Fibroblast of villous mesenchyme (primary cell): Measurements from ENCODE around the gene ADGRA3. TPM values are rescaled to one million over a fixed set of nuclear protein-coding genes. Genes with fewer than 3 reads are reported as not detected.

Source experiments
- DNase-seq: peaks from one replicate; pipeline ENCODE4 v3.0.0-alpha.2; 2010; ENCODE audit warnings: low read depth
- H3K4me3 ChIP-seq: 2 replicates; pipeline ENCODE4 v1.5.1; 2011; ENCODE audit warnings: low read depth, mild to moderate bottlenecking, low read length
- total RNA-seq: library from RNA; depleted of rRNA; stranded (reverse); fragments of >200 nt; gene quantifications from 2 replicates; pipeline ENCODE4 v1.2.3, GENCODE V29; 2012
- TF ChIP-seq, protein P1 (sequence below): IDR thresholded peaks from 2 replicates; pipeline ENCODE4 v1.5.1; 2012; ENCODE audit warnings: low read depth, mild to moderate bottlenecking, low read length; ENCODE audit not compliant: insufficient read depth

ADGRA3 gene
- total RNA-seq, 1 donor, result 25.9 TPM

DNA sequence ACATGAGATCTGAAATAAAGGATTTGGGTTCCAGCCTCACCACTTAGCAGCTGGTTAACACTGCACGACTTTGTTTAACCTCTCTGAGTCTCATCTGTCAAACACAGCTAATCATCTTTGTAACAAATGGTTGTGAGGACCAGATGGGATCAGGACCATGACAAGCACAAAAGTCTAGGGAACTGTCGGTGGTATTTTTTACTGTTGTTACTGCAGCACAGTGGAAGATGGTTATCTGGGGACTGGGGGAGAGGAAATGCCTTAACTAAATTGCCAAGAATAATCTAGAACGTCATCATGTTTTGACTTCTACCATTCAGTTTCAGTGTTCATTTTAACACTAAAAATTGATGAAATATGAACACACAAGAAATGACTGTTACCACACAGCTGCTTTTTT, 99.5 kb downstream of the ADGRA3 start:
- TF ChIP-seq, protein P1, sequence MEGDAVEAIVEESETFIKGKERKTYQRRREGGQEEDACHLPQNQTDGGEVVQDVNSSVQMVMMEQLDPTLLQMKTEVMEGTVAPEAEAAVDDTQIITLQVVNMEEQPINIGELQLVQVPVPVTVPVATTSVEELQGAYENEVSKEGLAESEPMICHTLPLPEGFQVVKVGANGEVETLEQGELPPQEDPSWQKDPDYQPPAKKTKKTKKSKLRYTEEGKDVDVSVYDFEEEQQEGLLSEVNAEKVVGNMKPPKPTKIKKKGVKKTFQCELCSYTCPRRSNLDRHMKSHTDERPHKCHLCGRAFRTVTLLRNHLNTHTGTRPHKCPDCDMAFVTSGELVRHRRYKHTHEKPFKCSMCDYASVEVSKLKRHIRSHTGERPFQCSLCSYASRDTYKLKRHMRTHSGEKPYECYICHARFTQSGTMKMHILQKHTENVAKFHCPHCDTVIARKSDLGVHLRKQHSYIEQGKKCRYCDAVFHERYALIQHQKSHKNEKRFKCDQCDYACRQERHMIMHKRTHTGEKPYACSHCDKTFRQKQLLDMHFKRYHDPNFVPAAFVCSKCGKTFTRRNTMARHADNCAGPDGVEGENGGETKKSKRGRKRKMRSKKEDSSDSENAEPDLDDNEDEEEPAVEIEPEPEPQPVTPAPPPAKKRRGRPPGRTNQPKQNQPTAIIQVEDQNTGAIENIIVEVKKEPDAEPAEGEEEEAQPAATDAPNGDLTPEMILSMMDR, result no peak
- DNase-seq, result peak; percentile 46

GRCh38 chr4:22414833-22415232, 101.0 kb downstream of the ADGRA3 start:
- no peak for DNase-seq
- TF ChIP-seq, protein P1, result no peak
- no peak overlapping the region for H3K4me3 ChIP-seq

More for the DNA sequence above, 99.5 kb downstream of the ADGRA3 start:
- no peak overlapping the region for H3K4me3 ChIP-seq

GRCh38 chr4:22413471-22413870, 102.4 kb downstream of the ADGRA3 start:
- H3K4me3 ChIP-seq, result no peak overlapping the region
- DNase-seq, result no peak
- TF ChIP-seq, protein P1, result no peak

GRCh38 chr4:22412013-22412412, 103.9 kb downstream of the ADGRA3 start:
- no peak overlapping the region for H3K4me3 ChIP-seq
- no peak for DNase-seq
- TF ChIP-seq, protein P1, result no peak

DNA sequence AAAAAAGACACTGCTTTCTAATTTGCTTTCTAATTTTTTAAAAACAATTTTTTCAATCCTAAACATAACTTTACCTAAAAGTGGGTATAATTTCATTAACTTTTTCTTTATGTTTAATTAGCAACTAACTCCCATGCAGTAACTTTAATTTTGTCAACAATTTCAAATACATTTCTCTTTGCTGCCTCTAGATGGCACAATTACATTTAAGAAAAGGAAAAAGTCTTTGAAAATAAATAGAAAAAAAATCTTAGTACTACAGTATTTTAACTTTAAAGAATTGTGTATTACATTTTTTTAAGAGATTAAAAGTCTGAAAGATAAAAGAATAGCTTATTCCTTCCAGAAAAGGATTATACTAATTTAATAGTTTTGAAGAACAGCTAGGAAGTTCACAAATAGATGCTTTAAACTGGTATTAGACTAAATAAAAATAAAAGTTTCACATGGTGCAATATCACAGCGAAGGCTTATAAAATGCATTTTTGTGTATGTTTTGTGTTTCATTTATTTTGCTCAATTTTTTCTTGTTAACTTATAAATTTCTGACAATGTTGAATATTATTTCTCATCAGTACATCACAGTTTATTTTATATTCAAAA, 105.1 kb downstream of the ADGRA3 start:
- no peak overlapping the region for H3K4me3 ChIP-seq
- TF ChIP-seq, protein P1, result peak; percentile 39
- DNase-seq, result peak; percentile 36

DNA sequence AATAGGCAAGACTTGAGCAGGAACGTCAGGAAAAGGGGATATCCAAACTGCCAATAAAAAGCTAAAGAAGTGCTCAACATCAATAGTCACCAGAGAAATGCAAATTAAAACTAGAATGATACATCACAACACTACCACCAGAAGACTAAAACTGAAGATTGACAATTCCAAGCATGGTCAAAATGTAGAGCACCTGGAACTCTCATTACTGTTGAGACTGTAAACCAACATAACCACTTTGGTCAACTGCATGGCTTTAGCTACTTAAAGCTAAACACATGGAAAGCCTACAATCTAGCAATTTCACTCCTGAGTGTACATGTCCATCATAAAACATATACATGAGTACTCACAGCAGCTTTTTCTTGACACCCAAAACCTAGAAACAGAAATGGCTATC, 107.4 kb downstream of the ADGRA3 start:
- no peak overlapping the region for H3K4me3 ChIP-seq
- DNase-seq, result no peak
- TF ChIP-seq, protein P1, result no peak

GRCh38 chr4:22407361-22407760, 108.5 kb downstream of the ADGRA3 start:
- H3K4me3 ChIP-seq, result no peak overlapping the region
- DNase-seq, result no peak
- TF ChIP-seq, protein P1, result no peak
